ENCODE results near the gene GTSE1. TPM values are rescaled to one million over a fixed set of nuclear protein-coding genes. Genes with fewer than 3 reads are reported as not detected.

Gene GTSE1
- total RNA-seq, 1 experiment from 2014 or later, result 42.6 TPM

DNA sequence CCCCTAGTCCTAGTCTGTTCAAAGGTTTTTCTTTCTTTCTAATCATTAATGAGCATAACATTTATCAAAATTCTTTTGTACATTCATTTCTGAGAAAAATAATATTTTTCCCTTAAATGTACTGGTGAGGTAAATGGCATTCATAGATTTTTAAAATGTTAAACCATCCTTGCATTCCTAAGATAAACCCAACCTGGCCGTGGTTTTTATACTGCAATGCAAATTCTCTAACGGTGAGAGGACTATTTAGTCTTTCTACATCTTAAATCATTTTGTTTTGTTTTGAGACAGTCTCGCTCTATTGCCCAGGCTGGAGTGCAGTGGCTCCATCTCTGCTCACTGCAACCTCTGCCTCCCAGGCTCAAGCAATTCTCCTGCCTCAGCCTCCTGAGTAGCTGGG is 79.4 kb downstream of the GTSE1 start:
- TF ChIP-seq, protein P1, sequence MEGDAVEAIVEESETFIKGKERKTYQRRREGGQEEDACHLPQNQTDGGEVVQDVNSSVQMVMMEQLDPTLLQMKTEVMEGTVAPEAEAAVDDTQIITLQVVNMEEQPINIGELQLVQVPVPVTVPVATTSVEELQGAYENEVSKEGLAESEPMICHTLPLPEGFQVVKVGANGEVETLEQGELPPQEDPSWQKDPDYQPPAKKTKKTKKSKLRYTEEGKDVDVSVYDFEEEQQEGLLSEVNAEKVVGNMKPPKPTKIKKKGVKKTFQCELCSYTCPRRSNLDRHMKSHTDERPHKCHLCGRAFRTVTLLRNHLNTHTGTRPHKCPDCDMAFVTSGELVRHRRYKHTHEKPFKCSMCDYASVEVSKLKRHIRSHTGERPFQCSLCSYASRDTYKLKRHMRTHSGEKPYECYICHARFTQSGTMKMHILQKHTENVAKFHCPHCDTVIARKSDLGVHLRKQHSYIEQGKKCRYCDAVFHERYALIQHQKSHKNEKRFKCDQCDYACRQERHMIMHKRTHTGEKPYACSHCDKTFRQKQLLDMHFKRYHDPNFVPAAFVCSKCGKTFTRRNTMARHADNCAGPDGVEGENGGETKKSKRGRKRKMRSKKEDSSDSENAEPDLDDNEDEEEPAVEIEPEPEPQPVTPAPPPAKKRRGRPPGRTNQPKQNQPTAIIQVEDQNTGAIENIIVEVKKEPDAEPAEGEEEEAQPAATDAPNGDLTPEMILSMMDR (conservative IDR thresholded peaks at IDR 0.05), result no peak

More for the DNA sequence above, 79.4 kb downstream of the GTSE1 start:
- Histone ChIP-seq H4K5ac (ENCODE audit: insufficient read length, low read depth, low read length) (no peak overlapping the region), H4K20me1 (ENCODE audit: control insufficient read depth, insufficient read depth, insufficient read length) (peaks cover 2% of the 10 kb centered on the region), H2BK5ac (ENCODE audit: insufficient read length, low read length) (no peak overlapping the region), H2BK20ac (ENCODE audit: low read depth, low read length, poor library complexity, severe bottlenecking) (no peak overlapping the region), H3K56ac (ENCODE audit: insufficient read length, low read depth, low read length) (no peak overlapping the region), H2AK5ac (ENCODE audit: insufficient read length, low read length) (no peak overlapping the region), H3K9me3 (ENCODE audit: control insufficient read depth, low read depth, low read length) (no peaks in the 10 kb centered on the region), H3K27me3 (ENCODE audit: insufficient read depth, low read length) (no peaks in the 10 kb centered on the region), H3K4me1 (ENCODE audit: insufficient read depth, low read length) (peaks cover 6% of the 10 kb centered on the region; the same call in 1 of the 2 replicates), H2AFZ (ENCODE audit: low read length) (no peak overlapping the region), H3K9ac (ENCODE audit: extremely low read depth, insufficient read length, low read length) (no peak overlapping the region), H4K8ac (replicated peaks; ENCODE audit: insufficient read length, low read depth, low read length) (no peak overlapping the region), H3K79me1 (ENCODE audit: insufficient read depth, low read depth, low read length, poor library complexity, severe bottlenecking) (no peaks in the 10 kb centered on the region), H2BK12ac (ENCODE audit: insufficient read length, low read depth, low read length) (no peak overlapping the region), H4K91ac (ENCODE audit: insufficient read length, low read depth, low read length) (no peak overlapping the region), H2BK120ac (ENCODE audit: low read depth, low read length, poor library complexity, severe bottlenecking) (no peak overlapping the region), H3K4ac (ENCODE audit: low read depth, low read length) (no peak overlapping the region), H3K23me2 (ENCODE audit: insufficient read length, low read depth, low read length, poor library complexity, severe bottlenecking) (peaks cover 4% of the 10 kb centered on the region), H3K79me2 (ENCODE audit: insufficient read depth, low read length) (no peaks in the 10 kb centered on the region), H3K18ac (ENCODE audit: insufficient read length, low read depth, low read length) (no peak overlapping the region), H3K14ac (ENCODE audit: insufficient read depth, low read length) (no peak overlapping the region), H3K4me2 (ENCODE audit: insufficient read depth, insufficient read length, low read length) (no peak overlapping the region), H3T11ph (ENCODE audit: low read length) (no peak overlapping the region), H3K23ac (ENCODE audit: insufficient read length, low read depth, low read length) (no peak overlapping the region), H3K27ac (ENCODE audit: insufficient read length, low read depth, low read length) (no peak overlapping the region), H2BK15ac (ENCODE audit: low read depth, low read length) (no peak overlapping the region)
- Mint-ChIP-seq H3K4me1 (peaks cover 40 to 44% of the 10 kb centered on the region in 2 experiments), H3K27ac (no peak overlapping the region), H3K9me3 (peaks cover 5 to 7% of the 10 kb centered on the region in 2 experiments; a peak in 2 of 5 replicates), H3K4me3 (no peak overlapping the region), H3K36me3 (ENCODE audit: insufficient read depth in 1 of 3, low read depth in 3 of 3) (peaks cover 14 to 33% (median 22%) of the 10 kb centered on the region in 3 experiments), H3K27me3 (ENCODE audit: low read depth) (no peaks in the 10 kb centered on the region)
- DNase-seq, result no peak
- WGBS (ENCODE audit: extremely low coverage, insufficient read length, low lambda C conversion rate), result no CpG with 5 or more reads among the region's 3 CpGs

Measured in H9 (cell line).